A549 treated with CpdA at 1 μM for 4 hours (cell line): ENCODE results near the gene SRSF7. TPM values are rescaled to one million over a fixed set of nuclear protein-coding genes. Genes with fewer than 3 reads are reported as not detected.

Experiments used
- total RNA-seq: library from RNA; stranded (reverse); fragments of 200-300 nt; extraction: Qiagen RNA extraction; gene quantifications from 5 replicates; pipeline ENCODE4 v1.2.3, GENCODE V29; 2022; ENCODE audit warnings: low read depth

Gene SRSF7
- total RNA-seq: 308 to 411 TPM (median 332 TPM) in 5 replicates

GRCh38 chr2:38750891-38751595 lies at the start of gene SRSF7:
SRSF7 (minus strand) TSS chr2:38751361; CDS start chr2:38751256, 105 bp downstream.

Other genes starting within 250 kb of the SRSF7 start
- 20.9 to 28.9 TPM (median 27.3 TPM) in 5 replicates for gene HNRNPLL, start 148.4 kb downstream of the SRSF7 start, total RNA-seq
- gene GALM, start 85.2 kb downstream of the SRSF7 start, total RNA-seq: 16.3 to 21.3 TPM (median 18.4 TPM) in 5 replicates
- 40.5 to 47.2 TPM (median 44.0 TPM) in 5 replicates for gene GEMIN6, start 26.8 kb upstream of the SRSF7 start, total RNA-seq
- 19.4 to 23.9 TPM (median 20.7 TPM) in 5 replicates for gene DHX57, start 124.6 kb upstream of the SRSF7 start, total RNA-seq
- 41.2 to 48.1 TPM (median 44.0 TPM) in 5 replicates for gene MORN2, start 124.6 kb upstream of the SRSF7 start, total RNA-seq
- gene ARHGEF33, start 138.5 kb upstream of the SRSF7 start, total RNA-seq: 0.02 to 0.11 TPM (median 0.03 TPM) in 3 of 5 replicates, not detected in the others